CD4-positive, alpha-beta T cell treated with Interleukin-6 for 4 hours (primary cell): ENCODE results near the gene SAG.

Experiments
- DNase-seq: peaks from one replicate; pipeline ENCODE4 v3.0.0-alpha.2; 2020; ENCODE audit warnings: mixed read lengths

The SAG gene

DNA sequence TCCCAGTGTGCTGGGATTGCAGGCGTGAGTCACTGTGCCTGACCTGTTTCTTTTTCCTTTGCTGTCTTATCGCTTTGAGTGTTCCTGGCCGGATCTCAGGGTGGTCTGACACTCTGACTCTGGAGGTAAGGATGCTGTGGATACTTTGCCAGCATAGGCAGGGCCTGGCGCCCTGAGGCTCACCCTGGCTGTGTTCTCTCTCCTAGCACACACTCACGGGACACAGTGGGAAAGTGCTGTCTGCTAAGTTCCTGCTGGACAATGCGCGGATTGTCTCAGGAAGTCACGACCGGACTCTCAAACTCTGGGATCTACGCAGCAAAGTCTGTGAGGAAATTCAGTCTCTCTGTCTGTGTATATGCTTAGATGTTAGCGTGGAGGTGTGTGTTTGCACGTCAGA is 18.0 kb upstream of the SAG start:
- DNase-seq: no peak

DNA sequence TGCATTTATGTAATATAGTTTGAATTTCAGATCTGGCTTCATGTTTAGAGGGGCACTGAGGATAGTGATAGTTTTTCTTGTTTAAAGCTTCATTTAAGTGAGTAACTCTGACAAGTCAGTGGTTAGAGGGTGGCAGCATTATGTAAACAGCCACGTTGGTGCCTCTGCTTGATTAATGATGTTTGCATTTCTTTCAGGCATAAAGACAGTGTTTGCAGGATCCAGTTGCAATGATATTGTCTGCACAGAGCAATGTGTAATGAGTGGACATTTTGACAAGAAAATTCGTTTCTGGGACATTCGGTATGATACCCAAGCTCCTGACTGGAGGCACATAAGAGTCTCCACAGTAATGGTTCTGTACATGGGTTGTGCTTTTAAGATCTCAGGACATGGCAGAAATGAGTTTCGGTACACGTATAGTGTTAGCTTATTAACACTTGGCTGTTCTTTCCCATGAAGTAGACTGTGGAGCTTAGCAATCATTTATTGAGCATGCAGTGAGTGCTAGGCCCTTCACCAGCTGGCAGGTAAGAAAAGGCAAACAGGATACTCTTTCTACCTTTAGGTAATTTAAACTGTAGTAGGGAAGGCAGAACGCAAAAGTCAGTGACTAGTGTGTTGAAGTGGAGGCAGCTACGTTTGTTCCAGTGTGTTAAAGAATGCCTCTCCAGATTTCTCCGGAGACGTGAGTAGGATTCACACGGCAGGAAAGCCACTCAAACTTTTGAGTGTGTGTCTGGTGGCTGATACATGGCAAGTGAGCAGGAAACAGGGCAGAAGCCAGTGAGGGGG is 17.4 kb upstream of the SAG start:
- DNase-seq: no peak

DNA sequence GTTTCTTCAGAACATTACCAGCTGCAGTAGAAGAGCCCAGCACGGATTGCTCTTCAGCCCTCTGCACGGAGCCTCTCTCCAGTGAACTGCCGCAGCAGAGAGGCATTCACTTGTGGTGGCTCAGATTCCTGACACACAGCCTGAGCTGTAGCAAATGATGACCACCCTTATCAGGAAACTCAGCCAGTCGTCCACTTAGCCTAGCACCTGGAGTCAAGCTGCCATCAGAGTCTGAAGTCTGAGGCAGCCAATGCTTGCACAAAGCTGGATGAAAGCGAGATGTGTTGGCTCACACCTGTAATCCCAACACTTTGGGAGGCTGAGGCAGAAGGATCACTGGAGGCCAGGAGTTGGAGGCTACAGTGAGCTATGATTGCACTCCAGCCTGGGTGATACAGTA is 11.7 kb upstream of the SAG start:
- DNase-seq: no peak

DNA sequence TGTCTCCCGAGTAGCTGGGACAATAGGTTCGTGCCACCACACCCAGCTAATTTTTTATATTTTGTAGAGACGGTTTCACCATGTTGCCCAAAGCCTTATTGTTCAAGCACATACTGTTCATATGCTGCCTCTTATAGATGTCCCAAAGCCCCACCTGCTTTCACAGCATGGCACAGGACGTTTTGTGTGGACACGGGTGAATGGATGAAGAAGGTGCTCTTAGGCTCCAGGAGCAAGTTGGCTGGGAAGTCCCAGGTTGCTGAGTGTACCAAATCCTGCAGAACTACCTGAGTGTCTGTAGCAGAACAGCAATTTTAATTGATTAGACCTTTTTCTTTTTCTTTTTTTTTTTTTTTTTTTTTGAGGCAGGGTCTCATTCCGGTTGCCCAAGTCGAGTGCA is 10.5 kb upstream of the SAG start:
- DNase-seq: no peak

DNA sequence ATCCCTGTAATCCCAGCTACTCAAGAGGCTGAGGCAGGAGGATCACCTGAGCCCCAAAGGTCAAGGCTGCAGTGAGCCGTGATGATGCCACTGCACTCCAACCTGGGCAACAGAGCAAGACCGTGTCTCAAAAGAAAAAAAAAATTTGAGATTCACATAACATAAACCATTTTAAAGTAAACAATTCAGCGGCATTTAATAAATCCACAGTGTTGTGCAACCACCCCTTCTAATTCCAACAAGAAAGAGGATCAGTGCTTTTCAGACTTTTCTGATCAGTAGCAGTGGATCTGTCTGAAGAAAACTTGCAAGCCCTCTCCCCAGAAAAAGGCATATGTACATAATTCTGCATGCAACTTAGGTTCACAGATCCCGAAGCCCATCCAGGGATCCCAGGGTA is 7.2 kb upstream of the SAG start:
- DNase-seq: no peak

DNA sequence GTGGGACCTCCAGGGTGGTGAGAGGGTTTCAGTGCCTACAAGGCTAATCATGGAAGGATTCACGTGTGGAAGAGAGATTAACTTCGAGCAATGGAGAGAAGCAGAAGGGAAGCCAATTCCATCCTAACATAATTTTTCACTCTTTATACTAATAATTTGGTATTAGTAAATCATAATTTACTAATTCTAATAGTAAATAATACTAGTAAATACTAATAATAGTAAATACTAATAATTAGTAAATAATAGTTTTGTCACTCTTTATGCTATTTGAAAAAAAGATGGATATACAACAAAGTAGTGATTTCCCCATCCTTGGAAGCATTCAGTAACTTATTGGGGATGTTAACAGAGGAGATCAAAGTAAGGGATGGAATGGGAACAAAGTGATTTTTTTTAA is 6.4 kb upstream of the SAG start:
- no peak for DNase-seq

DNA sequence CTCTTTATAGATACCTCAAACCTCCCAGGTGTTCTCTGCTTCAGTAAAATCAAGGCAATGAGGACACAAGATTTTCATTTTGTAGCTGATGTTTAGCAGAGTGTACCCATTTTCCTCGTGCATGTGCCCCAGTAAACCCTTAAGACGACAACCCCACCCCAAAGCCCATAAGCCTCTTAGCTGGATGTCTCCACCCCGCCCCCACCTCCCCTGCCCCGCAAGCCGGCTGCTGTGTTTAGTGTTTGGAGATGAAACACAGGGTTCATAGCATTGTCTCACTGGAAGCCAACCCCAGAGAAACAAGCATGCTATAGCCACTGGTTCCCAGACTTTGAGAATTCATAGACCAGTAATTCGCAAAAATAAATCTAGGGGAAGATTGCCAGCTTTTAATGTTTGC is 5.8 kb upstream of the SAG start:
- no peak for DNase-seq

DNA sequence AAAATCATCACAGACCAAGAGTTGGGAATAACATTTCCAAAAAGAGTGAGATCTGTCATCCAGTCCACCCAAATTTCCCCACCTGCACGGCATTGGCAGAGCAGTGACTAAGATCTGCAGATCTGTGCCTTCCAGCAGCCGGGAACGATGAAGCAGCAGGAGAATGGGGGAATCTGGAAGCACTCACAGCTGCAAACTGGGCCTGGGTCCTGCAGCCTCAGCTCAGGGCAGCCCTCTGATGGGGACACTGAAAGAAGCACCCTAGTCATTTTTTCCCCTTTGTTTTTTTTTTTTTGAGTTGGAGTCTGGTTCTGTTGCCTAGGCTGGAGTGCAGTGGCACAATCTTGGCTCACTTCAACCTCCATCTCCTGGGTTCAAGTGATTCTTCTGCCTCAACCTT is 4.4 kb upstream of the SAG start:
- DNase-seq: no peak

DNA sequence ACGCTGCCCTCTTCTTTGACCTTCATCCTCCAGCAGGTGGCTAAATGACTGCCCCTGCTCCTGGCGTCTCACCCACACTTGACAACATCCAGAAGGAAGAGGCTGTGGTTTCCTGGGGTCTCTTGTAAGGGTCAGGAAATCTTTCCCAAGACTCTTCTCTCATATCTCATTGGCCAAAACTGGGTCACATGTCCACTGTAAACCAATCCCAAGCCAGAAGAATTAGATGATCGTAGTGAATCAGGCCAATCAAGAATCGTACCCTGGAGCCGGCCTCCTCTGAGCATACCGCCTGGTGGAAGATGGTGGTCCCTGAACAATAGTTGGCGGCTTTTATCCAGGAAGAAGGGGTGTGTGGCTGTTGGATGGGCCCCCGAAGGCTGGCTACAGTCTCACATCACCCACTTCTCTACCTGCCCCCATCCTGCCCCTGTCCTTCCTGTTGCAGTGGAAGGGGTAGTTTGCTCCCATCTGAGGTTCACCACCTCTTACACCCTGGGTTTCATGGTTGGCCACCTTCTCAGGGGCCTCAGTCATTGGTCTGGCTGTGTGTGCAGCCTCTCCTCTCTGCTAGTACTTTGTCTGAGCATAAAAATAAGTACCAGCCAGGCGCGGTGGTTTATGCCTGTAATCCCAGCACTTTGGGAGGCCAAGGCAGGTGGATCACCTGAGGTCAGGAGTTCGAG is 3.8 kb downstream of the SAG start:
- no peak for DNase-seq

DNA sequence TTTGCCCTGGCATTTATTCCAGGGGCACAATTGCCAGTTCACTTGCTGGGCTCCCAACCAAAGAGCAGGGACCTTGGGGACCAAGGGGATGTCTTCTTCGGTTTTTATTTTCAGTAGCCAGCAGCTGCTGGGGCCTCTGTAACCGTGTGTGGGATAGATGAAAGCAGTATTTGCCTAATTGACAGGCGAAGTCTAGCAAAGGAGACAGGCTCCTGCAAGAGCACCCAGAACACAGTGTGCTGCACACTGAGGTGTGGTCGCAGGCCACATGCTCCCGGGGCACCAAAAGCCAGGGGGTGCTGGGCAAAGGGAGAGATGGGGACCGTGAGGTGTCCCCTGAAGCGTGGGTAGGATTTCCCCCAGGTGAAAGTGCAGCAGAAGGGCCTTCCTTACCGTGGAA is 5.3 kb downstream of the SAG start:
- no peak for DNase-seq

DNA sequence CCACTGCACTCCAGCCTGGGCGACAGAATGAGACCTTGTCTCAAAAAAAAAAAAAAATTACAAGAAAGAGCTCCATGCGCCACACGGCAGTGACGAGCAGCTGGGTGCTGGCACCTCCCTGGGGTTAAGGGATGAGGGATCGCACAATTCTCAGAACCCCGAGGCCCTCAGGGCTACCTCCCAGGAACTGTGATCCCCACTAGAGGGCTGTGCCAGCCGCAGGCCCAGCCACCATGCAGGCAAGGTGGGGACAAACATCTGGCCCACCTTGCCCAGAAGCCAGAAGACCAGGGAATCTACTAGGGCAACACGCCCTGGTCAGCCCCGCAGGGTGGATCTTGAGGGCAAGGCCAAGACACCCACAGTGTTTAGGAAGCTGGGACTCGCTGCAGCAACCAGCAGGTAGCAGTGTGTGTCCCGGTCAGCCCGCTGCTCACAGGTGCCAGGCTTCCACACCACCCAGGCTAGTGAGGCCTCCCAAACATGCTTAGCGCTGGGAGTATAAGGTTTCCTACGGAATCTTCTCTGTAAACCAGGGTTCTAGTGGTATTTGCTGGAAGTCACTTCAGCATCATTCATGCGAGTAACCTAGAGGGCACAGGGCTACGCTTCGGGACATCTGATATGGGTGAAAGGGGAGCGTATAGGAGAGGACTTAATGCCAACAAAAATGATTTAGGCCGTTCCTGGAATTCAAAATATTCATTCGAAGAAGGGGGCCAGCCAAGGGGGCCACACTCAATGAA is 6.7 kb downstream of the SAG start:
- no peak for DNase-seq

DNA sequence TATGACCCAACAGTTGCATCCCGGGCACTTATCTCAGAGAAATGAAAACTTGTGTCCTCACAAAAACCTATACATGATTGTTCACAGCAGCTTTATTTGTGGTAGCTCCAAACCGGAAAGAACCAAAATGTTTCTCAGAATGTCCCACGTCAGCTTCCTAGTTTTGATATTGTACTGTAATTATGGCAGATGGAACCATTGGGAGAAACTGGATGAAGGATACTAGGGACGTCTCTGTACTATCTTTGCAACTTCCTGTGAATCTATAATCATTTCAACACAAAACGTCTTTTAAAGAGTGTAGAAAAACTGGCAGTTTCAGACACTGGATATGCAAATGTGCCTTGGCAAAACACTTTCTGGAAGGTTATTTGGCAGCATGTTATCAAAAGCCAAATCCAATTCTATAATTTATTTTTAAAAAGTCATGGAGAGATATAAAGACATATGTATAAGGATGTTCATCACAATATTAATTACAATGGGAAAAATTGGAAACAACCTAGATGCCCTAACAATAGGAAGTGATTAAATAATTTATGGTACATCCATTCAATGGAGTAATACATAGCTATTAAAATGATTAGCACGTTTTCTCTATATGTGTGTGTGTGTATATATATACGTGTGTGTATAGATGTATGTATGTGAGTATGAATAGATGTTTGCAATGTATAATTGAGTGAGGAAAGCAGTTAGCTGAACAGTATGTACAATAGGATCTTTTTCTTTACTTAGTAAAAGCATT is 9.8 kb downstream of the SAG start:
- no peak for DNase-seq

DNA sequence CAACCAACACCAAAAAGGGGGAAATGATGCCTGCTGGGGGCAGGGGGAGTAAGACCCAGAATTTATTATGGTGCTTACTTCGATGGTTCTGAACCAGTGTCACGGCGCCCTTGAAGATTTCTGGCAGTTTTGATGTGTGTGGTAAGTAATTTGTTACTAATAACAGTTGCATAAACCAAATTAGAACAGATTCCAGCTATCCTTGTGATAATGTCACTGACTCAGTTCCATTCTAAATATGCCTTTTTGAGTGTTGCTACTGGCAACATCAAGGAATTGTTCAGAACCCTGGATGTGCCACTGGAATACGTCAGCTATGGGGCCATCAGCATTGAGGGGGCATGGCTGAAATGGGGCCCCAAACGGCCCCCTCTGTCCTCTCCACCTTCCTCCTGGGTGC is 11.6 kb downstream of the SAG start:
- DNase-seq: no peak

DNA sequence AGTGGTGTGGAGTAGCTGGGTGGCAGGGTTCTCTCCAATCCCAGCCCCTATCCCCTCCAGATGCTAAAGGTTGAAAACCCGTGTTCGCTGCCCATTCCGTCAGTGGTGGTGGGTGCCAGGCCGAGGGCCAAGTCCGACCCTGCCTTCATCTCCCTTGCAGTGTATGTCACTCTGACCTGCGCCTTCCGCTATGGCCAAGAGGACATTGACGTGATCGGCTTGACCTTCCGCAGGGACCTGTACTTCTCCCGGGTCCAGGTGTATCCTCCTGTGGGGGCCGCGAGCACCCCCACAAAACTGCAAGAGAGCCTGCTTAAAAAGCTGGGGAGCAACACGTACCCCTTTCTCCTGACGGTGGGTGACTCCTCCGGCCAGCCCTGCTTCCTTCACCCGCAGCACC is 12.9 kb downstream of the SAG start:
- no peak for DNase-seq

DNA sequence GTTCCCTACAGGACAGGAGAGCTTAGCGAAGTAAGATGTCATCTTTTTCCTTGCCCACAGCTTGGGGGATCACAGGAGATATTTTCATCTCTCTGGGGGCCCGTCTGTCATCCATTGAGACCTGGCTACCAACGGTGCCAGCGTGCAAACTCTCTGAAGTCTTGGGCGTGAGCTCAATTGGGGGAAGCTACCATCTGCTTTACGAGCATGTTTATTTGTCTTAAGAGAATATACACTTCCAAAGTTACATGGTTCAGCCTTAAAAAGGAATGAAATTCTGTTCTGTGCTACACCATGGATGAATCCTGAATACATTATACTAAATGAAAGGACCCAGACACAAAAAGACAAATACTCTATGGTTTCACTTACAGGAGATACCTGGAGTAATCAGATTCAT is 13.6 kb downstream of the SAG start:
- no peak for DNase-seq

DNA sequence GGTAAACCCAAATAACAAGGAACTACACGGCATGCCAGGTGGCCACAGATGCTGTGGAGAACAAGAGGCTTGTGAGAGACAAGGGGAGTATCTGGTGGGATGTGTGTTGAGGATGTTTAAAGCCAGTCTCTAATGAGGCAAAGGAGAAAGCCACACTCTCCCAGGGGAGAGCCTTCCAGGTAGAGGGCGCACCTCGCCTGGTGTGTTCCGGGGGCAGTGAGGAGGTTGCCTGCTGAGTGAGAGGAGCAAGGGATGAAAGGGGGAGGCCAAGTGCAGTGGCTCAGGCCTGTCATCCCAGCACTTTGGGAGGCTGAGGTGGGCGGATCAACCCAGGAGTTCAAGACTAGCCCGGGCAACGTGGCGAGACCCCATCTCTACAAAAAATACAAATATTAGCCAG is 16.2 kb downstream of the SAG start:
- no peak for DNase-seq

DNA sequence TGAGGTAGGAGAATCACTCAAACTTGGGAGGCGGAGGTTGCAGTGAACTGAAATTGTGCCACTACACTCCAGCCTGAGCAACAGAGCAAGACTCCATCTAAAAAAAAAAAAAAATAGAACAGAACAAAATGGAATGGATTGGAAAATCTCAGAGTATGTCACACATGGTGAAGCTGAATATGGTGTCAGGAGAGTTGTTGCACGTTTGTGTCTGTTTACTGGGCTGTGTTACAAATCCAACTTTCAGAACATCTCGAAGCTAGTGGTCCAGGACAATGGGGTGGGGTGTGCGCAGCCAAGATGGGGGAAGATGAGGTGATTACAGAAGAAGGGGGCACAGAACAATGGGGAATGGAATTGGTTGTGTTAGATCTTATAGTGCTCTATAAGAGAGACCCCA is 17.6 kb downstream of the SAG start:
- DNase-seq: no peak

DNA sequence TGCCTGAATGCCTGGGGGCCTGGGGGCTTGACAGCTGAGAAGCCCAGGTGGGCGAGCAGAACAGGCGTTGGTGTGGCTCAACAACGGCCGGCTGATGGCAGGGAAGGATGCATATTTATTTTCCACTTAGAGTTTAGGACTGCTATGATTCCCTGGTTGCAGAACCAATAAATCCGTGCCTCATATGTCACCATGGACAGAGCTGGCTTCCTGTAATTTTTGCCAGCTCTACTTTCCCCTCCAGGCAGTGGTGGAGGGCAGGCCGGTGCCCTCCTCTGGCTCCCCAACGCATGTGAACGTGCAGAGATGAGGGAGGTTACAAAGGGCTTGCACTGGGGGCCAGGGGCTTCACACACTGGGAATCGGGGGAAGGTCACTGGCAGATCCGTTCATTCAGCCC is 18.2 kb downstream of the SAG start:
- no peak for DNase-seq

DNA sequence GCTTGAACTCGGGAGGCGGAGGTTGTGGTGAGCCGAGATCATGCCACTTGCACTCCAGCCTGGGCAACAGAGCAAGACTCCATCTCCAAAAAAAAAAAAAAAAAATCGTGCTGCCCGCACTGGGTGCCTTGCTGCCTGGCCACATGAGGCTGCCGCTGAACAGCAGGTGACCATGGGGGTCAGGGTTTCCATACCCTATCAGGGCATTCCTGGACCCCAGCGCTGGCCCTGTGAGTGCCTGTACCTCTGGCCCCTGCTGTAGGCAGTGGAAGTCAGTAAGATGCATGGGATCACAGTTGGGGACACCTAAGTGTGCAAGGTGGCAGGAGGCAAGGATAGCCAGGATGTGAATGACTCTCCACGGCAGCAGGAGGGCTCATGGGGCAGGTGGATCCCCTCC is 18.9 kb downstream of the SAG start:
- no peak for DNase-seq

DNA sequence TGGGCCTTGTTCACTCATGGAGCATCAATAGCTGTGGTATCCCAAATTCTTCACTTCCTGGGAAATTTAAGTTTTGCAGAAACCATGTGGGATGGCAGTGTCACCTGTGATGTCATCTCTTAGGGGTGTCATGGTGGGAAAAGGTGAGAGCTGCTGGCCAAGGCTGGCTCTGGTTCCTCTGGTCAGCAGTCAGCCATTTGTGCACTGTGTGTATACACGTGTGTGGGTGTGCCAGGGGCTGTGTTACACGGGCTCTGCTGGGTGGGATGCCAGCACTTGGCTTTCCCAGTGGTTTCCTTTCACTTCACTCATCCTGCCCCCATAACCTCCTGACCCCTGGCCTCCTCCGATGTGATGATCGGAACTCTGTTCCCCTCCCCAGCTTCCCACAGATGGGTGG is 21.3 kb downstream of the SAG start:
- no peak for DNase-seq

DNA sequence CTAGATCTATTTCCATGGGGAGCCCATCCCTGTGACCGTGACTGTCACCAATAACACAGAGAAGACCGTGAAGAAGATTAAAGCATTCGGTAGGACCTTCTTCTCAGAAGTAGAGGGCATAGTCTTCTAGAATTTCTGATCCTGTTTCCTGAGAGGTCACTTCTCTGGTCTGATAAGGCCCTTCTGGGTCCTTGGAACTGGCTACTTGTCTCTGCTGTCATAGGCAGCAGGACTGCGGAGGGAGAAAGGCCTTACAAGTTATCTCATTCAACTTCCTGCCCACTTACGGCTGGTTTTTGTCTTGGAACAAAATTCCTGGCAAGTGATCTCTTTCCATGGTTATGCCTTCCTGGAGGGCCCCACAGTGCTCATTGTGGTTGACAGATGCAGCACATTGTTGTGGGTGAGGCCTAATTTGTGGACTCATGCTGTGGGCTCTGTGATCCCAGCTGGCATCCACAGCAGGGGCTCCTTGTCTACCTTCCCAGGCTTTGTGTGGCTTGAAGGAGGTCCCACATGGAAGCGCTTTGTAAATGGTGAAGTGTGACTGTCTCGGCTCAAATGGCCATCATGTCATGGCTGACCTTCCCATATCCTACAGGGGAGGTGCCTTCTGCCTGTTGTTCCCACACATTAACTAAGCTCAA is 22.0 kb downstream of the SAG start:
- DNase-seq: no peak

DNA sequence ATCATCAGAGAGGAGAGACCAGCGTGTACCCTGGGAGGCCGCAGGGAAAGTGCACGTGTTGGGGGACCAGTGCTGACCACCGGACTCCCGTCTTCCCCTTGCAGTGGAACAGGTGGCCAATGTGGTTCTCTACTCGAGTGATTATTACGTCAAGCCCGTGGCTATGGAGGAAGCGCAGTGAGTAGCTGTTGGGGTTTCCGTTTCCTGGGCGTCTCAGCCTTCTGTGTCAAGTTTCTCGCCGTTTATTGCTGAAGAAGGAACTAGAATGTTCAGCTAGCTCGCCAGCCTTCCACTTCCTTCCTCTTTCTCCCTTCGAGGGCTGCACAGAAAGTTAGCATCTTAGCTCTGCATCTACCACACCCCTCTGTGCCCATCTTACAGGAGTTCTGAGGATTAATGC is 23.9 kb downstream of the SAG start:
- peak; percentile 84 for DNase-seq

DNA sequence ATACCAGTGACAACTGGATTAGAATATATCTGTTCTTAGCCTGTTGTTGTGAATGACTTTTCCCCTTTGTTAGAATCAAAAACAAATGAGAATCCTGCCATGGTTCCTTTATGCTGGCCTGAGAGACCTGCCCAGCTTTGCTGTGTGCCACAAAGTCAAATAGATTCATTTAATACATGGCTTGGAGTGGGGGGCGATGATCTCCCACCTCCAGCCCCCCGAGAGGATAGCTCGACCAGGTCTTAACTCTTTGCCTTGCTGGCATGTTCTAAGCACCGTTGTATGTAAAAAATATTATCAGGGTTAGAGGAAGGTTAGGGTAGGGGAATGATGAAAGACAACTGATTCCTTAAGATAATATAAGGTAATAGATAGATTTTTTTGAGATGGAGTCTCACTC is 24.5 kb downstream of the SAG start:
- DNase-seq: no peak
